Memory B cell (primary cell): ENCODE results near the gene SFSWAP.
A peak's percentile ranks its signal among the peaks of the same experiment; 100 is the strongest.
"Not testable (repeated sequence)": the region's sequence is repeated elsewhere in the genome, so short reads cannot be mapped to it uniquely, and the experiment has no call there.

ENCODE experiments used
- ATAC-seq: fragments of 150-1000 bp; cut with Tn5 transposase; 2 replicates; pipeline ENCODE4 v1.10.0; 2021; ENCODE audit warnings: low read depth, mild to moderate bottlenecking, moderate library complexity
- DNase-seq, 2 donors: peaks; one replicate each; pipeline ENCODE4 v3.0.0; 2022; ENCODE audit warnings: low spot score in 2 of 2
- H3K27ac Mint-ChIP-seq: one replicate; pipeline ENCODE4 v1.8.0; 2022; ENCODE audit warnings: mild to moderate bottlenecking, moderate library complexity, mixed read lengths
- H3K27me3 Mint-ChIP-seq: one replicate; pipeline ENCODE4 v1.8.0; 2022; ENCODE audit warnings: mixed read lengths
- H3K36me3 Mint-ChIP-seq: one replicate; pipeline ENCODE4 v1.8.0; 2022; ENCODE audit warnings: mild to moderate bottlenecking, mixed read lengths
- H3K4me1 Mint-ChIP-seq: one replicate; pipeline ENCODE4 v1.8.0; 2022; ENCODE audit warnings: mixed read lengths
- H3K4me3 Mint-ChIP-seq: one replicate; pipeline ENCODE4 v1.8.0; 2022; ENCODE audit warnings: mild to moderate bottlenecking, moderate library complexity, mixed read lengths
- H3K9me3 Mint-ChIP-seq: one replicate; pipeline ENCODE4 v1.8.0; 2022; ENCODE audit warnings: mixed read lengths

Gene SFSWAP

GRCh38 chr12:131777269-131777668 is 66.4 kb downstream of the SFSWAP start:
- H3K4me3 Mint-ChIP-seq, DNase-seq, H3K9me3 Mint-ChIP-seq: not testable (repeated sequence)

GRCh38 chr12:131779027-131779426 is 68.1 kb downstream of the SFSWAP start:
- no peak for ATAC-seq
- peaks cover 21% of the 10 kb centered on the region for H3K4me1 Mint-ChIP-seq
- no peak overlapping the region for H3K4me3 Mint-ChIP-seq
- DNase-seq = no peak
- peaks cover 14% of the 10 kb centered on the region for H3K36me3 Mint-ChIP-seq
- H3K27me3 Mint-ChIP-seq = no peaks in the 10 kb centered on the region
- H3K27ac Mint-ChIP-seq = no peak overlapping the region
- H3K9me3 Mint-ChIP-seq = no peaks in the 10 kb centered on the region

More at GRCh38 chr12:131777269-131777668, 66.4 kb downstream of the SFSWAP start:
- Mint-ChIP-seq H3K36me3 (peaks cover 12% of the 10 kb centered on the region), H3K4me1 (peaks cover 33% of the 10 kb centered on the region)
- not testable (repeated sequence) for H3K27ac Mint-ChIP-seq, ATAC-seq, H3K27me3 Mint-ChIP-seq

DNA sequence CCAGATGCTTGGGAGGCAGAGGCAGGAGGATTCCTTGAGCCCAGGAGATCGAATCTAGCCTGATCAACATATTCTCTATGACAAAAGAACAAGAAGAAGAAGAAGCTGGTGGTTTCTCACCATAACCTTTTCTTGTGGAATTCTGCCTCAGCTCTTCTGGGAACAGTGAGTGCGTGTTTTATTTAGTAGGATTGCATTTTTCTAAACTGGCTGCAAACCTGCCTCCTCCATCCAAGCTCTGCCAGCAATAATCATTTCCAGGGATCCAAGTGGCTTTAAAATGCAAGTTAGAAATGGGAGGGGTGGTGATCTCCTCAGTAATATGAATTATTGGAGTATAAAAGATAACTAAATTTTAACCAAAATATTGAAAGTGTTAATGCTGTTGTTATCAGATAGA is 71.2 kb downstream of the SFSWAP start:
- DNase-seq (no peak), ATAC-seq (no peak)
- Mint-ChIP-seq H3K36me3 (peaks cover 18% of the 10 kb centered on the region), H3K27ac (no peak overlapping the region), H3K27me3 (no peaks in the 10 kb centered on the region), H3K4me1 (peaks cover 7% of the 10 kb centered on the region), H3K9me3 (no peaks in the 10 kb centered on the region), H3K4me3 (no peak overlapping the region)

DNA sequence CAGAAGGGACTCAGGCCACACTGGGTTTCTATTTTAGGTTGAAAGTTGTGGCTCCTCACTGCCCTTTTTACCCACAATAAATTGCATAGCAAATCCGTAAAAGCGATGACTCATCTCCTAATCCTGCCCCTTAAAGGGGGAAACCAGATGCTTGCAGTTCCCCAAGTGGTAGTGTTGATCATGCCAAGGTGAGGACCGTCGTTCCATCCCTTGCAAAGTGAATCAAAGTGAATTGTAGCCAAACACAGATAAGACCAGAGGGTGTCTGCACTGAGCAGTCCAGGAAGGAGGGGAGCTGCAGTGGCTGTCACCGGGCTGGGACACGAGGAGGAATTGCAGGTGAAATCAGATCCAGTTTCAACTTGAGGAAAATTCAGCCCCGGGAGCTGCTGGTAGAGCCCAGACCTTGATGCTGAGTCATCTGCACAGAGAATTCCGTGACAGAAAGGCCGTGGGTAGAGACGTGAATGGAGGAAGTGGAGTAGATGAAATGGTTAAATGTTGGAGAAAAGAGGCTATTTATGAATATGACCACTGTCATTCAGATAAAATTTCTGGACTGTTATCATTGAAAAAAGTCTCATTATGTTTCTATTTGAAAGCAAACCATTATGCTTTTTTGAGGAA is 73.1 kb downstream of the SFSWAP start:
- peaks cover 16% of the 10 kb centered on the region for H3K36me3 Mint-ChIP-seq
- H3K27me3 Mint-ChIP-seq = no peaks in the 10 kb centered on the region
- ATAC-seq (peak; percentile 45), DNase-seq (no peak)
- H3K4me3 Mint-ChIP-seq = no peak overlapping the region
- no peaks in the 10 kb centered on the region for H3K9me3 Mint-ChIP-seq
- H3K4me1 Mint-ChIP-seq = peaks cover 4% of the 10 kb centered on the region
- peak overlapping the region; percentile 75 for H3K27ac Mint-ChIP-seq

- H3K27me3 Mint-ChIP-seq = no peaks in the 10 kb centered on the region
Observed at GRCh38 chr12:131784909-131785762, 74.2 kb downstream of the SFSWAP start.

DNA sequence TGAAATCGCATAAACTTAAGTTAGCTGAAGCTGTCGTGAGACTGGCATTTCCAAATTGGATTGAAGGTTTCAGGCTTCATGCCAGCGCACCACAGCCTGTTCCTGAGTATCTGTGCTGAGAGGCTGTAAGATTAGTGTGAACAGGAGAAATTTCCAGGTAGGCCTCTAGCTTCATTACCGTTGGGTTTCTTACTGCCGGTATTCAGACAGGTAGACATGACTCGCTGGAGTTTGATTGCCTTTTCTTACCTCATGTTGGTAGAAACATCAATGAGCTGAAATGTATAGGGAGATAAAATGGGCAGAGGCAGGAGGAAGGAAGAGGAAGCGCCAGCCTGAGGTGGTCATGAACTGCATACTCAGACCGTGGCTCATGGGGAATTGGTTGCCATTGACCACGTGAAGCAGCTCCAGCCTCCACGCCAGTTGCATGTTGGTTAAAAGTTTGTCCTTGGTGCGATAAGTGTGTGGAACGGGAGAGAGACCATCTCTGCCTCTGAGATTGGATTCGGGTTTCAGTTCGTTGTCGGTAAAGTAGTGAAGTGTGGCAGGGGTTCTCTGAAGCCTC is 75.0 kb downstream of the SFSWAP start:
- ATAC-seq = no peak
- Mint-ChIP-seq H3K27ac (peak overlapping the region; percentile 58), H3K9me3 (no peaks in the 10 kb centered on the region), H3K4me3 (no peak overlapping the region), H3K36me3 (peaks cover 20% of the 10 kb centered on the region), H3K27me3 (no peaks in the 10 kb centered on the region), H3K4me1 (peaks cover 4% of the 10 kb centered on the region)
- DNase-seq = no peak

More at GRCh38 chr12:131784909-131785762, 74.2 kb downstream of the SFSWAP start:
- Mint-ChIP-seq H3K4me3 (no peak overlapping the region), H3K36me3 (peaks cover 16% of the 10 kb centered on the region), H3K4me1 (peaks cover 4% of the 10 kb centered on the region), H3K27ac (peak overlapping the region; percentile 58), H3K9me3 (no peaks in the 10 kb centered on the region)
- ATAC-seq = peak; percentile 67
- DNase-seq = no peak

GRCh38 chr12:131786331-131786730 is 75.4 kb downstream of the SFSWAP start:
- no peak overlapping the region for H3K27ac Mint-ChIP-seq
- no peak for DNase-seq
- no peaks in the 10 kb centered on the region for H3K27me3 Mint-ChIP-seq
- ATAC-seq = no peak
- peaks cover 22% of the 10 kb centered on the region for H3K36me3 Mint-ChIP-seq
- H3K4me1 Mint-ChIP-seq = peaks cover 4% of the 10 kb centered on the region
- no peak overlapping the region for H3K4me3 Mint-ChIP-seq
- no peaks in the 10 kb centered on the region for H3K9me3 Mint-ChIP-seq

- H3K4me3 Mint-ChIP-seq = no peak overlapping the region
- H3K27me3 Mint-ChIP-seq = no peaks in the 10 kb centered on the region
- no peak for ATAC-seq
- H3K4me1 Mint-ChIP-seq = peaks cover 4% of the 10 kb centered on the region
- DNase-seq = no peak
- no peaks in the 10 kb centered on the region for H3K9me3 Mint-ChIP-seq
- H3K36me3 Mint-ChIP-seq = peaks cover 23% of the 10 kb centered on the region
- no peak overlapping the region for H3K27ac Mint-ChIP-seq
Observed at GRCh38 chr12:131787143-131787660, 76.3 kb downstream of the SFSWAP start.

DNA sequence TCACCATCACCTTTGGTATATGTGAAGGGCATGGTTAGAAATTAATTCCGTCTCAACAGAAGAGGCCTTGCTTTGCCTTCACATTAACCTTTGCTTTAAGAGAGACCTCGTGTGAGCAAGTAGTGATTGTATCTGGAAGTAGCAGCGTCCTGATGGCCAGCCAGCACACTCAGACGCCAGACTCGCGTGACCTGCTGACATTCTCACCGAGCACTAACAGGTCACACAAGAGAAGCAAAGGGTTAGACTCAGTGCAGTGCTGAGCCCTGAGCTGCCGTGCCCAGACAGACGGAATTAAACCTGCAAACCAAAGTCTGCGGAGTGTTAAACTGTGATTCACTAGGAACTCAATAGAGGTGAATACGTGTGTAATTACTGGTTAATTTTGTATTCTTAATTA is 77.2 kb downstream of the SFSWAP start:
- Mint-ChIP-seq H3K27ac (no peak overlapping the region), H3K4me1 (peaks cover 4% of the 10 kb centered on the region), H3K9me3 (no peaks in the 10 kb centered on the region), H3K27me3 (no peaks in the 10 kb centered on the region), H3K4me3 (no peak overlapping the region), H3K36me3 (peaks cover 25% of the 10 kb centered on the region)
- no peak for DNase-seq
- no peak for ATAC-seq

GRCh38 chr12:131789638-131790037 is 78.7 kb downstream of the SFSWAP start:
- Mint-ChIP-seq H3K9me3 (no peaks in the 10 kb centered on the region), H3K4me3 (no peak overlapping the region), H3K4me1 (no peaks in the 10 kb centered on the region), H3K36me3 (peaks cover 24% of the 10 kb centered on the region), H3K27ac (no peak overlapping the region), H3K27me3 (no peaks in the 10 kb centered on the region)
- DNase-seq (no peak), ATAC-seq (no peak)

DNA sequence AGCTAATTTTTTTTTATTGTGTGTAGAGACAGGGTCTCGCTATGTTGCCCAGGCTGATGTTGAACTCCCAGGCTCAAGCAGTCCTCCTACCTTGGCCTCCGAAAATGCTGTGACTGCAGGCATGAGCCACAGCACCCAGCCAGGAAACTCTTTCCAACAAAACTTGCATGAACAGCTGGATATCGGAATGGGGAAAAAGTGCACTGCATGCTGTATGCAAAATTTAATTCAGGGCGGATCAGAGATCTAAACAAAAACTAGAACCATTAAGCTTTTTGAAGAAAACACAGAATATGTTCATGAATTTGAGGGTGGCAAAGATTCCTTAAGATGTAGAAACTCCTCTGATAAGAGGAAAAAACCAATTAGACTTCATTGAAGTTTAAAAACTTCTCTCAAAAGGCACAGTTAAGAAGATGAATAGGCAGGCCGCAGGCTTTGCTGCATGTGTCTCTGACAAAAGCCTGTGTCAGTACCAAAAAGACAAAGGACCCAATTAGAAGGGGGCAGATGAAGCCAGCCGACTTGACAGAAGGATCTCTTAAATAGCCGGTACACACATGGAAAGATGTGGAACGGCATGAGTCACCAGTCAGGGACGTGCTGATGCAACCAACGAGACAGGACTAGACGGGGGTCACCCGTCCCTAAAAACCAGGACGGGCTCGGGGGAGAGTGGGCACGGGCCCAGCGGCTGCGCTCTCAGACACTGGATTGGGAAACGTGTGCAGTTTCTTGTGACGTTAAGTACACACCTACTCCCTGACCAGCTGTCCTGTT is 82.5 kb downstream of the SFSWAP start:
- no peaks in the 10 kb centered on the region for H3K27me3 Mint-ChIP-seq
- no peaks in the 10 kb centered on the region for H3K9me3 Mint-ChIP-seq
- ATAC-seq = no peak
- no peak overlapping the region for H3K4me3 Mint-ChIP-seq
- H3K4me1 Mint-ChIP-seq = peaks cover 15% of the 10 kb centered on the region
- no peak for DNase-seq
- H3K27ac Mint-ChIP-seq = no peak overlapping the region
- H3K36me3 Mint-ChIP-seq = peaks cover 15% of the 10 kb centered on the region

- H3K4me3 Mint-ChIP-seq = no peak overlapping the region
- ATAC-seq = no peak
- no peak overlapping the region for H3K27ac Mint-ChIP-seq
- peaks cover 19% of the 10 kb centered on the region for H3K36me3 Mint-ChIP-seq
- DNase-seq = no peak
- no peaks in the 10 kb centered on the region for H3K9me3 Mint-ChIP-seq
- no peaks in the 10 kb centered on the region for H3K27me3 Mint-ChIP-seq
- H3K4me1 Mint-ChIP-seq = peaks cover 15% of the 10 kb centered on the region
Observed at GRCh38 chr12:131794061-131794460, 83.2 kb downstream of the SFSWAP start.

DNA sequence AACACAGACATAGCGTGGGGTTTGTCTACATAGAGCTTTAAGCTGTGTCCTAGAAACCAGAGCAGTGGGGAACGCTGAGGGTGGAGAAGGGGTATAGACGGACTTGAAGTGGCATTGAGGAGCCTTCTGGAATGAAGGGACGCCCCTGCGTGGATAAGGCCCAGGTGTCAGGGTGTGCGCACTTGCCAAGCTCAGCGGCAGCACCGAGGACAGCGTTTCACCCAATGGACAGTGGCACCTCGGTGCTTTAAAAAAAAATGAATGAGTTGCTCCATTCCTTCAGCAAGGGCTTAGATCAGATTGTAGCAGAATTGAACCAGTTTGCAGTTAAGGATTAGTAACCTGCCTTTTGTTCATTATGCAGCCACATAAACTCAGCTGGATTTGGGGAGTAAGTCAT is 83.7 kb downstream of the SFSWAP start:
- no peak overlapping the region for H3K27ac Mint-ChIP-seq
- H3K36me3 Mint-ChIP-seq = peaks cover 21% of the 10 kb centered on the region
- no peaks in the 10 kb centered on the region for H3K9me3 Mint-ChIP-seq
- no peaks in the 10 kb centered on the region for H3K27me3 Mint-ChIP-seq
- DNase-seq (no peak), ATAC-seq (no peak)
- peaks cover 15% of the 10 kb centered on the region for H3K4me1 Mint-ChIP-seq
- no peak overlapping the region for H3K4me3 Mint-ChIP-seq
